HepG2 (cell line): ENCODE measurements around the gene USP2. TPM values are rescaled to one million over a fixed set of nuclear protein-coding genes. Genes with fewer than 3 reads are reported as not detected.

ENCODE experiments used
- ATAC-seq: fragments of 200-7000 bp; cut with Tn5 transposase; 3 replicates; pipeline ENCODE4 v1.9.1; 2020; ENCODE audit warnings: mild to moderate bottlenecking, moderate library complexity
- BruUV-seq: library from RNA; stranded (reverse); fragments of 400-500 nt; replicated peaks from 2 replicates; lab custom pipeline; 2021; lab: Mats Ljungman, UMichigan
- CTCF ChIA-PET: fragments of 300-600 bp; formaldehyde crosslinking; extraction: SDS; loops from one replicate; lab custom pipeline; 2021; ENCODE audit warnings: low total read pairs, inconsistent platforms, low intra/inter-chr PET ratio; lab: Yijun Ruan, JAX
- POLR2A ChIA-PET: fragments of 350-600 bp; sonication (Branson Sonifier 250); formaldehyde crosslinking; loops from one replicate; lab custom pipeline; 2020; ENCODE audit warnings: antibody characterized with exemption, inconsistent platforms; lab: Yijun Ruan, JAX
- DNase-seq: peaks from one replicate; pipeline ENCODE4 v3.0.0-alpha.2; 2015; ENCODE audit warnings: low spot score
- FAIRE-seq: peaks from 3 replicates; lab custom pipeline; 2011; peaks lifted over from hg19 to GRCh38; lab: Jason Lieb, UNC
- H2AFZ ChIP-seq: one replicate; pipeline ENCODE4 v1.6.1; 2011; ENCODE audit warnings: low read length, inconsistent platforms
- H3K27ac ChIP-seq: fragments of 300-600 bp; 3 replicates; pipeline ENCODE4 v1.8.0; 2011; ENCODE audit warnings: mixed run types, mild to moderate bottlenecking, mixed read lengths, low read length, inconsistent platforms; ENCODE audit not compliant: insufficient read depth; ENCODE audit errors: extremely low read length
- H3K27me3 ChIP-seq, 2 experiments: fragments of 200-600 bp in 1 of 2; 2 replicates in 1 of 2; 3 replicates in 1 of 2; pipeline versions ENCODE4 v1.6.0 to v1.8.0; 2011; ENCODE audit warnings: low read length in 2 of 2, mild to moderate bottlenecking in 2 of 2, moderate library complexity in 2 of 2, inconsistent platforms in 1 of 2; ENCODE audit not compliant: insufficient read depth in 2 of 2, control insufficient read depth in 1 of 2
- H3K36me3 ChIP-seq, 2 experiments: fragments of 200-600 bp in 1 of 2; replicated peaks in 1 of 2; 2 replicates in 1 of 2; 3 replicates in 1 of 2; pipeline versions ENCODE4 v1.5.1 to v1.8.0; 2011; ENCODE audit warnings: low read length in 2 of 2, inconsistent platforms in 1 of 2; ENCODE audit not compliant: insufficient read depth in 2 of 2, control insufficient read depth in 1 of 2
- H3K4me1 ChIP-seq: 2 replicates; pipeline ENCODE4 v1.5.1; 2012; ENCODE audit warnings: low read length, inconsistent platforms; ENCODE audit not compliant: insufficient read depth
- H3K4me2 ChIP-seq: 2 replicates; pipeline ENCODE4 v1.6.0; 2011; ENCODE audit warnings: low read depth, low read length, inconsistent platforms
- H3K4me3 ChIP-seq, 3 experiments: fragments of 200-600 bp in 1 of 3; sonication (generic), shearing (Covaris generic) in 1 of 3; replicated peaks in 1 of 3; 2 replicates each; pipeline ENCODE4 v1.5.1; 2011 to 2016; ENCODE audit warnings: low read length in 3 of 3, inconsistent platforms in 2 of 3, low read depth in 2 of 3, mild to moderate bottlenecking in 2 of 3, control low read depth in 1 of 3, mixed read lengths in 1 of 3; ENCODE audit not compliant: insufficient read depth in 1 of 3
- H3K79me2 ChIP-seq: one replicate; pipeline ENCODE4 v1.6.1; 2011; ENCODE audit warnings: low read length, inconsistent platforms; ENCODE audit not compliant: insufficient read depth
- H3K9ac ChIP-seq: 2 replicates; pipeline ENCODE4 v1.6.0; 2011; ENCODE audit warnings: mild to moderate bottlenecking, low read depth, low read length, inconsistent platforms; ENCODE audit not compliant: insufficient read depth
- H3K9me3 ChIP-seq: 2 replicates; pipeline ENCODE4 v1.5.1; 2012; ENCODE audit warnings: mild to moderate bottlenecking, low read length
- H4K20me1 ChIP-seq: 2 replicates; pipeline ENCODE4 v1.6.0; 2011; ENCODE audit warnings: inconsistent platforms, mild to moderate bottlenecking, low read length, moderate library complexity; ENCODE audit not compliant: insufficient read depth
- CEBPB ChIP-seq: IDR thresholded peaks from 2 replicates; pipeline ENCODE4 v1.6.1; 2011; ENCODE audit warnings: low read depth, low read length, improper control_type of control experiment, borderline replicate concordance
- GATAD2A ChIP-seq: IDR thresholded peaks from 2 replicates; pipeline ENCODE4 v1.6.1; 2016
- HMG20B ChIP-seq: conservative IDR thresholded peaks from 2 replicates; pipeline ENCODE4 v1.6.1; 2016; ENCODE audit warnings: missing genetic modification reagents, missing compliant biosample characterization
- NPAS2 ChIP-seq: sonication (generic); formaldehyde crosslinking; IDR thresholded peaks from 2 replicates; pipeline ENCODE4 v1.8.0; 2022; ENCODE audit warnings: mild to moderate bottlenecking, missing genetic modification reagents, borderline replicate concordance
- ZFP82 ChIP-seq: sonication (generic); formaldehyde crosslinking; IDR thresholded peaks from 2 replicates; pipeline ENCODE4 v1.5.1; 2020; ENCODE audit warnings: mild to moderate bottlenecking, missing genetic modification reagents, borderline replicate concordance
- ZNF496 ChIP-seq: sonication (generic); formaldehyde crosslinking; IDR thresholded peaks from 2 replicates; pipeline ENCODE4 v1.8.1; 2023; ENCODE audit warnings: mild to moderate bottlenecking, moderate library complexity, missing genetic modification reagents; ENCODE audit not compliant: insufficient replicate concordance
- ZNF549 ChIP-seq: sonication (generic); formaldehyde crosslinking; IDR thresholded peaks from 2 replicates; pipeline ENCODE4 v1.5.0; 2020; ENCODE audit warnings: missing genetic modification reagents
- ZNF7 ChIP-seq: IDR thresholded peaks from 2 replicates; pipeline ENCODE4 v1.6.1; 2016; ENCODE audit warnings: missing biosample characterization, missing genetic modification reagents
- WGBS: methylation state at CpG from one replicate; pipeline ENCODE4 v1.1.6; 2017; ENCODE audit warnings: low lambda C conversion rate; 5-methylcytosine and 5-hydroxymethylcytosine counted together
- in situ Hi-C: cut with HindIII; loops from 2 replicates; pipeline ENCODE4 v1.10.0; 2017; ENCODE audit warnings: low pct_unique_long_range_greater_than_20kb; ENCODE audit not compliant: extremely low pct_ligation_motif_present
- intact Hi-C: fragments of 100-400 bp; cut with micrococcal nuclease; formaldehyde crosslinking; loops from one replicate; pipeline ENCODE4 v1.10.0; 2022; ENCODE audit not compliant: unreplicated experiment
- polyA plus RNA-seq, 8 experiments: library from polyadenylated mRNA; depleted of rRNA in 3 of 8; stranded (reverse) in 7 of 8; unstranded in 1 of 8; fragments of >200 nt; fragmentation: Illumina TruSeq in 4 of 8; extraction: Trizol in 4 of 8; gene quantifications; 2 replicates each; pipeline versions ENCODE4 v1.2.1 to v1.2.3, GENCODE V29; 2011 to 2016; ENCODE audit warnings: low read depth in 4 of 8, missing spikeins in 1 of 8, mixed read lengths in 1 of 8; ENCODE audit not compliant: insufficient read depth in 1 of 8
- total RNA-seq, 5 experiments: library from RNA; depleted of rRNA; stranded (reverse); fragments of >200 nt; fragmentation: Illumina TruSeq; extraction: Trizol; gene quantifications; 2 replicates each; pipeline ENCODE4 v1.2.3, GENCODE V29; 2016; ENCODE audit warnings: low read depth in 1 of 5
- TF ChIP-seq, protein P1 (sequence below): sonication (generic); formaldehyde crosslinking; IDR thresholded peaks from 2 replicates; pipeline ENCODE4 v1.5.0; 2020; ENCODE audit warnings: mild to moderate bottlenecking, missing genetic modification reagents, moderate library complexity
- TF ChIP-seq, protein P2 (sequence below): sonication (generic); formaldehyde crosslinking; IDR thresholded peaks from 2 replicates; pipeline ENCODE4 v1.5.0; 2020; ENCODE audit warnings: missing genetic modification reagents

The USP2 gene
- total and polyA plus RNA-seq, 2 of the 13 experiments (the other 11 are each of a cell fraction or from before 2014, with no cell fraction given): 2.5 to 6.0 TPM

DNA sequence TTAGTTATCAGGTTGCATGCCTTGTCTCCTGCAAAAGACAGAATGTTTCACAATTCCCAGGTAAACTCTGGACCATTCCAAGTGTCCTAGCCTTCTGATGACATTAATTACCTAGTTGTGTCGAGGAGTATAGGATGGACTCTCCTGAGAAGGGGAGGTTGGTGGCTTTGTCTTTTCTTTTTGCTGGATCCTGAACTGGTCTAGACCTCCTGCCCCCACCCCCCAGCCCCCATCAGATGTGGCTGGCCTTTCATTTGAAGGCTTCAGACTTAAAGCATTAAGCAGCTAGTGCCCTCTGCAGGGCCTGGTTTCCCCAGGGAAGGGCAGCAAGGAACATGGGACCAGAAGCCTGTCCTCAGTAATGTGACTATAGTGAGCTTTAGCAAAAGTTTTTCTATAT lies 74.3 kb downstream of the USP2 start:
- Histone ChIP-seq H3K36me3 (peaks cover 3% of the 10 kb centered on the region in 2 experiments; a peak in 3 of 5 replicates), H3K27ac (no peak overlapping the region), H3K9me3 (no peaks in the 10 kb centered on the region), H3K4me3 (no peak overlapping the region), H4K20me1 (no peaks in the 10 kb centered on the region), H2AFZ (no peak overlapping the region), H3K27me3 (no peaks in the 10 kb centered on the region), H3K4me2 (no peak overlapping the region), H3K79me2 (no peaks in the 10 kb centered on the region), H3K4me1 (peaks cover 22% of the 10 kb centered on the region), H3K9ac (no peak overlapping the region)
- WGBS: 50% methylated on average over 1 of the region's 1 CpG
- CTCF ChIA-PET: no interaction called here
- no peak for TF ChIP-seq ZNF496 (CRISPR knock-in tag)
- no peak for TF ChIP-seq NPAS2
- no peak for TF ChIP-seq ZFP82 (CRISPR knock-in tag)
- no peak for TF ChIP-seq ZNF7
- no peak for TF ChIP-seq ZNF549 (CRISPR knock-in tag)
- TF ChIP-seq HMG20B: no peak
- TF ChIP-seq, protein P1, sequence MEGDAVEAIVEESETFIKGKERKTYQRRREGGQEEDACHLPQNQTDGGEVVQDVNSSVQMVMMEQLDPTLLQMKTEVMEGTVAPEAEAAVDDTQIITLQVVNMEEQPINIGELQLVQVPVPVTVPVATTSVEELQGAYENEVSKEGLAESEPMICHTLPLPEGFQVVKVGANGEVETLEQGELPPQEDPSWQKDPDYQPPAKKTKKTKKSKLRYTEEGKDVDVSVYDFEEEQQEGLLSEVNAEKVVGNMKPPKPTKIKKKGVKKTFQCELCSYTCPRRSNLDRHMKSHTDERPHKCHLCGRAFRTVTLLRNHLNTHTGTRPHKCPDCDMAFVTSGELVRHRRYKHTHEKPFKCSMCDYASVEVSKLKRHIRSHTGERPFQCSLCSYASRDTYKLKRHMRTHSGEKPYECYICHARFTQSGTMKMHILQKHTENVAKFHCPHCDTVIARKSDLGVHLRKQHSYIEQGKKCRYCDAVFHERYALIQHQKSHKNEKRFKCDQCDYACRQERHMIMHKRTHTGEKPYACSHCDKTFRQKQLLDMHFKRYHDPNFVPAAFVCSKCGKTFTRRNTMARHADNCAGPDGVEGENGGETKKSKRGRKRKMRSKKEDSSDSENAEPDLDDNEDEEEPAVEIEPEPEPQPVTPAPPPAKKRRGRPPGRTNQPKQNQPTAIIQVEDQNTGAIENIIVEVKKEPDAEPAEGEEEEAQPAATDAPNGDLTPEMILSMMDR (CRISPR knock-in tag): peak; percentile 28; the same call in 1 of the 2 replicates
- TF ChIP-seq CEBPB: peak; percentile 14; the same call in 1 of the 2 replicates
- TF ChIP-seq, protein P2, sequence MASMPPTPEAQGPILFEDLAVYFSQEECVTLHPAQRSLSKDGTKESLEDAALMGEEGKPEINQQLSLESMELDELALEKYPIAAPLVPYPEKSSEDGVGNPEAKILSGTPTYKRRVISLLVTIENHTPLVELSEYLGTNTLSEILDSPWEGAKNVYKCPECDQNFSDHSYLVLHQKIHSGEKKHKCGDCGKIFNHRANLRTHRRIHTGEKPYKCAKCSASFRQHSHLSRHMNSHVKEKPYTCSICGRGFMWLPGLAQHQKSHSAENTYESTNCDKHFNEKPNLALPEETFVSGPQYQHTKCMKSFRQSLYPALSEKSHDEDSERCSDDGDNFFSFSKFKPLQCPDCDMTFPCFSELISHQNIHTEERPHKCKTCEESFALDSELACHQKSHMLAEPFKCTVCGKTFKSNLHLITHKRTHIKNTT (CRISPR knock-in tag): no peak
- TF ChIP-seq GATAD2A (CRISPR knock-in tag): no peak
- intact Hi-C loops (no loop called here), in situ Hi-C loops (no loop called here)
- POLR2A ChIA-PET: interaction anchor here (1.0 to 2.8 kb wide), 3 partner anchors 10 to 69 kb away, joined by 3 to 9 read pairs (median 6); partner anchors contain the start of gene MCAM
- DNase-seq: no peak
- peak; percentile 21 for FAIRE-seq
- BruUV-seq: no TSS peak
- ATAC-seq: peak; percentile 21; the same call in 1 of the 3 replicates
